ENCODE data around the gene ST6GALNAC3.
"Not testable (repeated sequence)": the region's sequence is repeated elsewhere in the genome, so short reads cannot be mapped to it uniquely, and the experiment has no call there.

The ST6GALNAC3 gene

GRCh38 chr1:76106251-76106650 is 31.7 kb downstream of the ST6GALNAC3 start:
- H3K4me3 Mint-ChIP-seq: no peak overlapping the region
- H3K27me3 Mint-ChIP-seq (ENCODE audit: low read depth): peaks cover 55% of the 10 kb centered on the region
- H3K4me1 Mint-ChIP-seq (ENCODE audit: low read depth): peaks cover 13% of the 10 kb centered on the region
- H3K36me3 Mint-ChIP-seq (ENCODE audit: low read depth): no peaks in the 10 kb centered on the region
- DNase-seq (ENCODE audit: low spot score): no peak
- no peaks in the 10 kb centered on the region for H3K9me3 Mint-ChIP-seq
- H3K27ac Mint-ChIP-seq: no peak overlapping the region

GRCh38 chr1:76106719-76107235 is 32.2 kb downstream of the ST6GALNAC3 start:
- Mint-ChIP-seq H3K27ac (no peak overlapping the region), H3K27me3 (ENCODE audit: low read depth) (peaks cover 51% of the 10 kb centered on the region), H3K4me1 (ENCODE audit: low read depth) (peaks cover 13% of the 10 kb centered on the region), H3K4me3 (no peak overlapping the region), H3K9me3 (no peaks in the 10 kb centered on the region), H3K36me3 (ENCODE audit: low read depth) (no peaks in the 10 kb centered on the region)
- DNase-seq (ENCODE audit: low spot score): no peak

- H3K4me3 Mint-ChIP-seq: no peak overlapping the region
- peaks cover 4% of the 10 kb centered on the region for H3K4me1 Mint-ChIP-seq (ENCODE audit: low read depth)
- H3K27ac Mint-ChIP-seq: no peak overlapping the region
- no peaks in the 10 kb centered on the region for H3K9me3 Mint-ChIP-seq
- peaks cover 33% of the 10 kb centered on the region for H3K27me3 Mint-ChIP-seq (ENCODE audit: low read depth)
- DNase-seq (ENCODE audit: low spot score): no peak
- H3K36me3 Mint-ChIP-seq (ENCODE audit: low read depth): no peaks in the 10 kb centered on the region
Measured at GRCh38 chr1:76109404-76109803, 34.9 kb downstream of the ST6GALNAC3 start.

DNA sequence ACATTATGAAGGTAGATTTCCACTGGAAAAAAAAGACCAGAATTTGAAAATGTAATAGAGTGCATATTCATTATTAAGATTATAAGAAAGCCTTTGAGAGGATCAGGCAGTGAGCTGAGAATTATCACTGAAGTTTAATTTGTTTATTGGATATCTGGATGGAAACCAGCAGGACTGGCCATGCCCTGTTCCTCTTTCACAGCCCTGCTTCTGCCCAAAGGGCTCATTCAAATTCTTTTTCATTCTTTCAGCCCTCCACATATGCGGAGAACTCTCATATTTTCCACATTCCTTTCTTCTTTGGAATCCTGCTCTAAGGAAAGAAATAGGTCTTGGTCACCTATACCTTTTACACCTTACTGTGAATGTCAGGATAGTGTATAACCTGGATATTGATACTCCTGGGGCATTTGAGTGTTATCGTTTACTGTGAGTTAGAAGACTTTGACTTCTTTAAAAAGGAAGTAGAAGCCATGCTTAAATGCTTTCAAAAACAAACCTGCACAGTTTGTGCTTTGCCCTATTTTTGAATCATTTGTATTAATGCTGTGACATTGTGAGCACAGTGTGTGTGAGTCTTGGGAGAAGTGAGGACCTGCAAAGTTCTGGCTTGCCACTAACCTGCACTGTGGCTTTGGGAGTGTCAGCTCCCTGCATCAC is 35.5 kb downstream of the ST6GALNAC3 start:
- Mint-ChIP-seq H3K4me3 (no peak overlapping the region), H3K4me1 (ENCODE audit: low read depth) (peaks cover 3% of the 10 kb centered on the region), H3K36me3 (ENCODE audit: low read depth) (no peaks in the 10 kb centered on the region), H3K27me3 (ENCODE audit: low read depth) (peaks cover 33% of the 10 kb centered on the region), H3K27ac (no peak overlapping the region), H3K9me3 (no peaks in the 10 kb centered on the region)
- no peak for DNase-seq (ENCODE audit: low spot score)

DNA sequence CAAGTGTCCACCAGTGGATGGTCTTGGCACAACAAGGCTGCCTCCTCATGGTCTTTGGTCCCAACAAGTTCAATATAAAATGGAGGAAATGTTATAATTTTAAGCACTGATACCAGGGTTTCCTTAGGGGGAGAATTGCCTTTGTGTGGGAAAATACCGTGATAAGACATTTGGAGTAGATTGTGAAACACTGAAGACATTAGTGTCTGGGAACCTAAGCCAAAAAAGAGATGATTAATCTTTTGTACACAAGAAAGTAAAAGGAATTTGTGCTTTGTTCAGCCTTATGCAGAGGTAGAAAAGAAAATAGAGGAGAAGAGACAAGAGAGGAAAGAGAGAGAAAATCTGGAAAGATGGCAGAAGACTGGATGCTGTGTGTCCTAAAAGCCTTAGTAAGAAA is 36.1 kb downstream of the ST6GALNAC3 start:
- no peaks in the 10 kb centered on the region for H3K4me1 Mint-ChIP-seq (ENCODE audit: low read depth)
- H3K27me3 Mint-ChIP-seq (ENCODE audit: low read depth): peaks cover 33% of the 10 kb centered on the region
- no peaks in the 10 kb centered on the region for H3K9me3 Mint-ChIP-seq
- H3K36me3 Mint-ChIP-seq (ENCODE audit: low read depth): no peaks in the 10 kb centered on the region
- no peak for DNase-seq (ENCODE audit: low spot score)
- no peak overlapping the region for H3K4me3 Mint-ChIP-seq
- H3K27ac Mint-ChIP-seq: no peak overlapping the region

- peaks cover 24% of the 10 kb centered on the region for H3K27me3 Mint-ChIP-seq (ENCODE audit: low read depth)
- not testable (repeated sequence) for H3K9me3 Mint-ChIP-seq; H3K4me1 Mint-ChIP-seq (ENCODE audit: low read depth); H3K27ac Mint-ChIP-seq; H3K36me3 Mint-ChIP-seq (ENCODE audit: low read depth); H3K4me3 Mint-ChIP-seq; DNase-seq (ENCODE audit: low spot score)
Measured at GRCh38 chr1:76112321-76112720, 37.8 kb downstream of the ST6GALNAC3 start.

GRCh38 chr1:76113446-76113845 is 38.9 kb downstream of the ST6GALNAC3 start:
- no peak for DNase-seq (ENCODE audit: low spot score)
- Mint-ChIP-seq H3K36me3 (ENCODE audit: low read depth) (no peaks in the 10 kb centered on the region), H3K4me3 (no peak overlapping the region), H3K4me1 (ENCODE audit: low read depth) (no peaks in the 10 kb centered on the region), H3K27ac (no peak overlapping the region), H3K27me3 (ENCODE audit: low read depth) (peaks cover 14% of the 10 kb centered on the region), H3K9me3 (no peaks in the 10 kb centered on the region)

GRCh38 chr1:76115171-76115570 is 40.6 kb downstream of the ST6GALNAC3 start:
- Mint-ChIP-seq H3K9me3 (no peaks in the 10 kb centered on the region), H3K4me1 (ENCODE audit: low read depth) (no peaks in the 10 kb centered on the region), H3K4me3 (no peak overlapping the region), H3K27me3 (ENCODE audit: low read depth) (peaks cover 5% of the 10 kb centered on the region), H3K36me3 (ENCODE audit: low read depth) (no peaks in the 10 kb centered on the region), H3K27ac (no peak overlapping the region)
- no peak for DNase-seq (ENCODE audit: low spot score)

GRCh38 chr1:76121850-76122249 is 47.3 kb downstream of the ST6GALNAC3 start:
- no peak overlapping the region for H3K27ac Mint-ChIP-seq
- no peak overlapping the region for H3K4me3 Mint-ChIP-seq
- peaks cover 3% of the 10 kb centered on the region for H3K27me3 Mint-ChIP-seq (ENCODE audit: low read depth)
- H3K9me3 Mint-ChIP-seq: no peaks in the 10 kb centered on the region
- H3K4me1 Mint-ChIP-seq (ENCODE audit: low read depth): no peaks in the 10 kb centered on the region
- no peaks in the 10 kb centered on the region for H3K36me3 Mint-ChIP-seq (ENCODE audit: low read depth)
- no peak for DNase-seq (ENCODE audit: low spot score)

DNA sequence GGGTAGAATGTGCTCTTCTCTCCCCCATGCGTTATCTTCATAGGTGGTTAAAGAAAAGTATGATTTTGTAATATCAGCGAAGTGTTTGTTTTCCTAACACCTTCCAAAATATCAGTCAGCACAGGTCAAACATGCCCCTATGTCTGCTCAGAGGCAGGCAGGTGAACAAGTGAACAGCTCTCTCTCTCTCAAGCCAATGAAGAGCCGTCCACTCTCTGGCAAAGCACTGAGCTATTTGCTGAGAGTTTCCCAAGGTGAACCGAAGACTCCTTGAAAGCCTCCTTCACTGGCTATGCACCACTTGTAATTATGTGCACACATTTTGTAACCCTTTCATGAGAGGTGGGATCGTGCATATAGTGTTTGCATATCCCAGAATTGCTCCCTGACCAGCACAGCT is 47.7 kb downstream of the ST6GALNAC3 start:
- peaks cover 5% of the 10 kb centered on the region for H3K27me3 Mint-ChIP-seq (ENCODE audit: low read depth)
- no peaks in the 10 kb centered on the region for H3K4me1 Mint-ChIP-seq (ENCODE audit: low read depth)
- H3K4me3 Mint-ChIP-seq: no peak overlapping the region
- no peak overlapping the region for H3K27ac Mint-ChIP-seq
- H3K9me3 Mint-ChIP-seq: no peaks in the 10 kb centered on the region
- no peak for DNase-seq (ENCODE audit: low spot score)
- H3K36me3 Mint-ChIP-seq (ENCODE audit: low read depth): no peaks in the 10 kb centered on the region

DNA sequence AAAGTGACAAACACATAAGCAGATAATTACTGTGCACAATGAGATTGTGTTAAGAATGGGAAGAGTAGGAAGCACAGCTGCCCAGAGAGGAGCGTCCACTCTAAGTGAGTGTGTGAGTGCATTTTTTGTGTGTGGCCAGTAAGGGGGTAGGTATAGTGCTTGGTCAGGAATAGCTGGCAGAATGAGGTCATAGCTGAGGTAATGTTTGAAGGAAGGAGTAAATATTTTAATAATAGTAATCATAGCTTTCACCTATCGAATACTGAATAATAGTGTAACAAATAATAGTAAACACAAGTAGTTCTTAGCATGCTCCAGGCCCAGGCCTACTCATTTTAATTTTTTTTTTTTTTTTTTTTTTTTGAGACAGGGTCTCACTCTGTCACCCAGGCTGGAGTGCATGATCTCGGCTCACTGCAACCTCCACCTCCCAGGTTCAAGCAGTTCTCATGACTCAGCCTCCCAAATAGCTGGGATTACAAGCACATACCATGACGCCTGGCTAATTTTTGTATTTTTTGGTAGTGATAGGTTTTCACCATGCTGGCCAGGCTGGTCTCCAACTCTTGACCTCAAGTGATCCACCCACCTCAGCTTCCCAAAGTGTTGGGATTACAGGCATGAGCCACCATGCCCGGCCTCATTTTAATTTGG is 49.0 kb downstream of the ST6GALNAC3 start:
- H3K27ac Mint-ChIP-seq; H3K9me3 Mint-ChIP-seq; H3K27me3 Mint-ChIP-seq (ENCODE audit: low read depth): not testable (repeated sequence)

DNA sequence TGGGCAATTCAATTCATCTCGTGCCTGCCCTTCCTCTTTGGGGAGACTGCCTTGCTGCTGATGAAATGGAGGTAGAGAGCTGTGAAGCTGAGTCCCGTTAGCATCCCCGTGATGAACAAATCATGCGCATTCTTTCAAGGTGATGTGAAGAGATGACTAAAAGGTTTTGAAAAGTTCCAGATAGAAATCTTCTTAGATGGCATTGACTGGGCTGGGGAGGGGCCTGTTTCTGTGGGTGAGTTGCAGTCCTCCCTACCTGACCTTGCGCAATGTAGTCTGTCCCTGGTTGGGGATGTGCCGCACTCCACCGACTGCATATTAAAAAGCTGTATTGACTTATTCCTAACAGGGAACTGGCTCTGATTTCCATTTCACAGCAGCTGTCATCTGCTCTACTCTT is 49.6 kb downstream of the ST6GALNAC3 start:
- Mint-ChIP-seq H3K9me3 (no peaks in the 10 kb centered on the region), H3K4me1 (ENCODE audit: low read depth) (no peaks in the 10 kb centered on the region), H3K27ac (no peak overlapping the region), H3K36me3 (ENCODE audit: low read depth) (no peaks in the 10 kb centered on the region), H3K27me3 (ENCODE audit: low read depth) (peaks cover 5% of the 10 kb centered on the region), H3K4me3 (no peak overlapping the region)
- no peak for DNase-seq (ENCODE audit: low spot score)

More for the DNA sequence above, 49.0 kb downstream of the ST6GALNAC3 start:
- DNase-seq (ENCODE audit: low spot score); H3K36me3 Mint-ChIP-seq (ENCODE audit: low read depth); H3K4me1 Mint-ChIP-seq (ENCODE audit: low read depth); H3K4me3 Mint-ChIP-seq: not testable (repeated sequence)

DNA sequence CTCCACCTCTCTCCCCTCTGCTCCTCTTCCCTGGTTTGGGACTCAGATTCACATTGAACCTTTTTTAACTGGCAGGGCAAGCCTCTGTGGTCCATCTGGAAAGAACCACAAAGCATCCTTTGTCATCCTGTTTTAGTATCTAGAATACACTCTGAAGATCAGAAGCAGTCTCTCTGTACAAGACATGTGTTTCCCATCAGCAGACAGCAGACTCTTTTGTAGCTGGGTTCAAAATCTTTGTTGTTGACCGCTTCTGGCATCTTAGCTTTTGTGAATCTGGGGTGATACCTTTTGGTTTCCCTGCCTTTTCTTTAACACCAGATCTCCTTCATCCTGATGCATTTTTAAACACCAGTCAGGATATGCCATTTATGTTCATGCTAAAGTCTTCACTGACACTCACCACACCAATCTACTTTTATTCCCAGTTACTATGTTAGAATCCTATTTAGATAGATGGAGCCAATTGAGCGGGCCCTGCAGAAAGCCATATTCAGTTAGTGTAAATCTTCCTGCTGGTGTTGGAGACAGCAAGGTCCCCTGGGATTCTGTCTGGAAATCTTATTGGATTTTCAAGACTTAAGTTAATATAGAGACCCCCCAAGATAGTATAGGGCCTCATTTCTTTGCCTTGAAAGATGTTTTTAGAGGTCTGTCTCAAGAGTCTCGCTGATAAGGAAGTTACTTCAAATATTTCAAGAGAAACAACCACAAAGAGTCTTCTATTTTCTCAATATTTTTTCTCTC is 51.1 kb downstream of the ST6GALNAC3 start:
- Mint-ChIP-seq H3K4me3 (no peak overlapping the region), H3K27me3 (ENCODE audit: low read depth) (peaks cover 5% of the 10 kb centered on the region), H3K9me3 (no peaks in the 10 kb centered on the region), H3K36me3 (ENCODE audit: low read depth) (no peaks in the 10 kb centered on the region), H3K27ac (no peak overlapping the region), H3K4me1 (ENCODE audit: low read depth) (no peaks in the 10 kb centered on the region)
- DNase-seq (ENCODE audit: low spot score): no peak

DNA sequence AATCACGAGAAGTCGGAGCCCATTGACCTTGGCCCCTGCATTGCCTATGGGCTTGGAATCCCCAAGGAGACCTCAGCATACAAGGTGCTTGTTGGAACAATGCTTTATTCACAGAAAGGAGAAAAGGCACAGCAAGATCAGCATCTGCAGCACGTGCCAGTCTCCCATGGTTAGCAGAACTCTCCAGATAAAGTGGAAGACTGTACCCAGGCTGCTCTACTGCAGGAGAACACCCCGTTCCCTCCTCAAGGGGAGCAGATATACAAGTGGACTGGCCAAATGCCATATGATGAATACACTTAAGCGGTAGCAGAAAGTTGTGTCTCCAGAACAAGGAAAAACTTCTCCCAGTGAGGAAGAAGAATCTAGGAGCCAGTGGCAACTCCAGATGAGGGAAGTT is 53.5 kb downstream of the ST6GALNAC3 start:
- no peaks in the 10 kb centered on the region for H3K9me3 Mint-ChIP-seq
- no peaks in the 10 kb centered on the region for H3K36me3 Mint-ChIP-seq (ENCODE audit: low read depth)
- H3K27ac Mint-ChIP-seq: no peak overlapping the region
- no peaks in the 10 kb centered on the region for H3K4me1 Mint-ChIP-seq (ENCODE audit: low read depth)
- no peak for DNase-seq (ENCODE audit: low spot score)
- H3K27me3 Mint-ChIP-seq (ENCODE audit: low read depth): peaks cover 5% of the 10 kb centered on the region
- H3K4me3 Mint-ChIP-seq: no peak overlapping the region

All from T-helper 2 cell treated with Interferon-gamma antibody and Interleukin-4, amounts not matched to agents 5 μg/mL and 100 μg/mL, for 36 hours (primary cell).